ENCODE measurements around the gene SNX3. TPM values are rescaled to one million over a fixed set of nuclear protein-coding genes. Genes with fewer than 3 reads are reported as not detected.

SNX3 gene
- total and polyA plus RNA-seq, 2 donors (not counting 1 experiment from before 2014, with no cell fraction given), result 96.0 to 130 TPM

DNA sequence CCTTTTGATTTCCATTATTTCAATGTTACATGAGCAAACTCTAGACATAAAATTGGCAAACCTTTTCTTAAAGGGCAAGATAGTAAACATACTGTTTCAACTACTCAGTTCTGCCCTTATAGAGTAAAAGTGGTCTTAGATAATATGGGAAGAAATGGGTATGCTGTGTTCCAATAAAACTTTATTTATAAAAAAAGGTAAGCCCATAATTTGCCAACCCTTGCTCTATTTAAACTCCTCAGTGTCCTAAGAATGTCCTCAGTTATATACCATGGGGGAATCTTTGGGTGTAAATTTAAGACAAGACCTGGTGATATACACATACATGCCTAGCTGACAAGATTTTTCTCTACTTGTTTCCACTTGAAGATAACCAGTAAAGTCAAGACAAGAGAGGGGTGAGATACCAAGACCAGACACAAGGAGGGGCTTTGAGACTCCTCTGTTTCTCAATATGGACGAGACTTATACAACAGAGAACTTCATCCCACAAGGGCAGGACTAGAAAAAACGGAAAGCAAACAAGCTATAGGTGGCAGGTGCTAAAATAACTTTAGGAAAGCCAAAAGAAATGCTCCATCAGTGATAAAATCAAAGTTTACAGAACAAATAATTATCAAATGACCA lies 10.5 kb downstream of the SNX3 start:
- peak; percentile 55 for TF ChIP-seq CTCF (IDR thresholded peaks at IDR 0.05)
- TF ChIP-seq EZH2 (IDR thresholded peaks at IDR 0.05; ENCODE audit: borderline replicate concordance, insufficient read depth, low read depth, low read length, poor library complexity, severe bottlenecking), result no peak
- Histone ChIP-seq H3K27me3 (replicated peaks in 1 of 4; ENCODE audit: control extremely low read depth in 1 of 4, control insufficient read depth in 3 of 4, insufficient read depth in 4 of 4, low read length in 3 of 4) (no peaks in the 10 kb centered on the region), H3K79me2 (ENCODE audit: control insufficient read depth, insufficient read depth, low read length) (peaks cover 100% of the 10 kb centered on the region), H3K4me3 (ENCODE audit: control extremely low read depth in 1 of 5, extremely low read depth in 1 of 5, insufficient read depth in 1 of 5, low read depth in 2 of 5, low read length in 4 of 5) (no peak overlapping the region), H3K36me3 (replicated peaks in 1 of 2; ENCODE audit: control extremely low read depth in 1 of 2, control insufficient read depth in 1 of 2, extremely low read depth in 1 of 2, insufficient read depth in 2 of 2, low read length in 1 of 2) (peaks cover 6 to 54% of the 10 kb centered on the region in 2 experiments), H2AFZ (ENCODE audit: insufficient read depth, low read depth, low read length, poor library complexity, severe bottlenecking) (no peak overlapping the region), H3K4me2 (replicated peaks; ENCODE audit: low read depth, low read length, poor library complexity, severe bottlenecking) (peak overlapping the region; percentile 10), H4K20me1 (ENCODE audit: control insufficient read depth, insufficient read depth, low read length, poor library complexity, severe bottlenecking) (peaks cover 97% of the 10 kb centered on the region), H3K4me1 (ENCODE audit: control insufficient read depth in 2 of 2, insufficient read depth in 2 of 2, low read length in 2 of 2) (peaks cover 40 to 53% of the 10 kb centered on the region in 2 donors), H3K9ac (ENCODE audit: low read length) (no peak overlapping the region), H3K27ac (ENCODE audit: low read length in 2 of 2) (no peak overlapping the region), H3K9me3 (ENCODE audit: control extremely low read depth in 1 of 3, control insufficient read depth in 2 of 3, insufficient read depth in 1 of 3, low read length in 2 of 3) (no peaks in the 10 kb centered on the region)
- Mint-ChIP-seq H3K27me3 (no peaks in the 10 kb centered on the region), H3K4me3 (peak overlapping the region; percentile 12), H3K27ac (no peak overlapping the region), H3K4me1 (peaks cover 77% of the 10 kb centered on the region), H3K9me3 (ENCODE audit: insufficient read depth) (no peaks in the 10 kb centered on the region)
- ChIA-PET CTCF (interaction anchor here (0.6 to 2.9 kb wide), 5 partner anchors 10 to 482 kb away, joined by 3 to 25 read pairs (median 5); no protein-coding TSS in a partner anchor), POLR2A (interaction anchor here (0.9 kb wide), 1 partner anchor 9 kb away, joined by 3 read pairs; no protein-coding TSS in a partner anchor)
- no CpG with 5 or more reads among the region's 2 CpGs for WGBS (ENCODE audit: insufficient coverage)
- intact Hi-C loops (cut with micrococcal nuclease), result loop anchor here (1.0 kb wide), 1 partner anchor 242 kb away; no protein-coding TSS in a partner anchor
- DNase-seq (peak; percentile 46), ATAC-seq (ENCODE audit: low read depth) (peak; percentile 36)

- ATAC-seq (ENCODE audit: low read depth) (no peak), DNase-seq (no peak)
- Histone ChIP-seq H3K4me1 (ENCODE audit: control insufficient read depth in 2 of 2, insufficient read depth in 2 of 2, low read length in 2 of 2) (peaks cover 31 to 42% of the 10 kb centered on the region in 2 donors), H3K4me2 (replicated peaks; ENCODE audit: low read depth, low read length, poor library complexity, severe bottlenecking) (no peak overlapping the region), H3K27me3 (replicated peaks in 1 of 4; ENCODE audit: control extremely low read depth in 1 of 4, control insufficient read depth in 3 of 4, insufficient read depth in 4 of 4, low read length in 3 of 4) (no peaks in the 10 kb centered on the region), H3K4me3 (ENCODE audit: control extremely low read depth in 1 of 5, extremely low read depth in 1 of 5, insufficient read depth in 1 of 5, low read depth in 2 of 5, low read length in 4 of 5) (no peak overlapping the region), H3K79me2 (ENCODE audit: control insufficient read depth, insufficient read depth, low read length) (peaks cover 99% of the 10 kb centered on the region), H3K36me3 (replicated peaks in 1 of 2; ENCODE audit: control extremely low read depth in 1 of 2, control insufficient read depth in 1 of 2, extremely low read depth in 1 of 2, insufficient read depth in 2 of 2, low read length in 1 of 2) (peaks cover 6 to 56% of the 10 kb centered on the region in 2 experiments), H4K20me1 (ENCODE audit: control insufficient read depth, insufficient read depth, low read length, poor library complexity, severe bottlenecking) (peaks cover 98% of the 10 kb centered on the region), H3K9ac (ENCODE audit: low read length) (no peak overlapping the region), H3K9me3 (ENCODE audit: control extremely low read depth in 1 of 3, control insufficient read depth in 2 of 3, insufficient read depth in 1 of 3, low read length in 2 of 3) (no peaks in the 10 kb centered on the region), H3K27ac (ENCODE audit: low read length in 2 of 2) (no peak overlapping the region), H2AFZ (ENCODE audit: insufficient read depth, low read depth, low read length, poor library complexity, severe bottlenecking) (no peak overlapping the region)
- peak overlapping the region; percentile 11 for H3K4me3 Mint-ChIP-seq
- H3K27ac Mint-ChIP-seq, result no peak overlapping the region
- intact Hi-C loops (cut with micrococcal nuclease), result no loop called here
- TF ChIP-seq EZH2 (IDR thresholded peaks at IDR 0.05; ENCODE audit: borderline replicate concordance, insufficient read depth, low read depth, low read length, poor library complexity, severe bottlenecking), result no peak
- no peak for TF ChIP-seq CTCF (IDR thresholded peaks at IDR 0.05)
- no peaks in the 10 kb centered on the region for H3K27me3 Mint-ChIP-seq
- no peaks in the 10 kb centered on the region for H3K9me3 Mint-ChIP-seq (ENCODE audit: insufficient read depth)
- no CpG with 5 or more reads among the region's 1 CpG for WGBS (ENCODE audit: insufficient coverage)
- CTCF ChIA-PET, result interaction anchor here (2.2 kb wide), 1 partner anchor 244 kb away, joined by 16 read pairs; no protein-coding TSS in a partner anchor
- peaks cover 67% of the 10 kb centered on the region for H3K4me1 Mint-ChIP-seq
- POLR2A ChIA-PET, result no interaction called here
Measured at GRCh38 chr6:108247965-108248536, 12.8 kb downstream of the SNX3 start.

All from B cell (primary cell).